GM12865 (cell line): ENCODE measurements around the gene LMBRD2.

ENCODE experiments used
- DNase-seq: peaks from one replicate; pipeline ENCODE4 v3.0.0; 2010; ENCODE audit warnings: low read depth
- H3K4me3 ChIP-seq: 2 replicates; pipeline ENCODE4 v1.5.1; 2011; ENCODE audit warnings: mild to moderate bottlenecking, low read depth, low read length, control low read depth
- TF ChIP-seq, protein P1 (sequence below): IDR thresholded peaks from 2 replicates; pipeline ENCODE4 v1.5.1; 2011; ENCODE audit warnings: low read length, control low read depth, low read depth, inconsistent platforms; ENCODE audit not compliant: insufficient read depth; ENCODE audit errors: missing control alignments

Gene LMBRD2

DNA sequence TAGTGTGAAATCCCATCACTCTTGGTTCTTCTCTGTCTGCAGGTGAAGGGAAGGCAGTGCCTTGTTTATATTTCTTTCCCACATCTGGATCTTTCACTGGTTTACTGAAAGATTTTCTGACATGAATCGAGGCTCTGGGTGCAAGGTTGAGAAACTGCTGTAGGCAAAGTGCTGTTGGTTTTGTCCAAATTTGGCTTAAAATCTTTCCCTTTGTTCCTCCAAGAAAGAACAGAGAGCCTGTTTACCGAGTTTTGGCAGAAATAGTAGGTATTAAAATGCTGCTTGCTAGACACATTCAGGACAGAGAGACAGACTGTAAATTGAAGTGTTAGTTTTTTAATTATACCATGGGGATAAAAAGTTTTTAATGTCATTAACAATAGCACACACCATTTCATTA lies 21.7 kb upstream of the LMBRD2 start:
- no peak overlapping the region for H3K4me3 ChIP-seq
- TF ChIP-seq, protein P1, sequence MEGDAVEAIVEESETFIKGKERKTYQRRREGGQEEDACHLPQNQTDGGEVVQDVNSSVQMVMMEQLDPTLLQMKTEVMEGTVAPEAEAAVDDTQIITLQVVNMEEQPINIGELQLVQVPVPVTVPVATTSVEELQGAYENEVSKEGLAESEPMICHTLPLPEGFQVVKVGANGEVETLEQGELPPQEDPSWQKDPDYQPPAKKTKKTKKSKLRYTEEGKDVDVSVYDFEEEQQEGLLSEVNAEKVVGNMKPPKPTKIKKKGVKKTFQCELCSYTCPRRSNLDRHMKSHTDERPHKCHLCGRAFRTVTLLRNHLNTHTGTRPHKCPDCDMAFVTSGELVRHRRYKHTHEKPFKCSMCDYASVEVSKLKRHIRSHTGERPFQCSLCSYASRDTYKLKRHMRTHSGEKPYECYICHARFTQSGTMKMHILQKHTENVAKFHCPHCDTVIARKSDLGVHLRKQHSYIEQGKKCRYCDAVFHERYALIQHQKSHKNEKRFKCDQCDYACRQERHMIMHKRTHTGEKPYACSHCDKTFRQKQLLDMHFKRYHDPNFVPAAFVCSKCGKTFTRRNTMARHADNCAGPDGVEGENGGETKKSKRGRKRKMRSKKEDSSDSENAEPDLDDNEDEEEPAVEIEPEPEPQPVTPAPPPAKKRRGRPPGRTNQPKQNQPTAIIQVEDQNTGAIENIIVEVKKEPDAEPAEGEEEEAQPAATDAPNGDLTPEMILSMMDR, result no peak
- DNase-seq, result no peak

DNA sequence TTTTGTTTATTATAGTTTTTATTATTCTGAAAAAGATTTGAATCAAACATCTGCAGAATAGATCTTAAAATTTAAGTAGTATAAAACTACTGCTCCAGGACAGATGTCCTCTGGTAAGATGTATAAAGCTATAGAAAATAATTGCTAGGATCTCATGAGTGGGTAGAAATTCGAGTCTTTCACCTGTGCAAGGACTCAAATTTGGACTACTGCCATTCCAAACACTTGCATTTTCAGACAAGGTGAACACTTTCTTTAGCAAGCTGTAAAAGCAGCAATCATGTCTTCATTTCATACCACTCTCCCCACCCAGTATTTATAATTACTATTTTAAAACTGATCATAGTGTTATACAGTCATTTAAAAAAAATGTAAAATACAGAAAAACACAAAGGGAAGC lies 20.9 kb upstream of the LMBRD2 start:
- H3K4me3 ChIP-seq, result no peak overlapping the region
- no peak for DNase-seq

DNA sequence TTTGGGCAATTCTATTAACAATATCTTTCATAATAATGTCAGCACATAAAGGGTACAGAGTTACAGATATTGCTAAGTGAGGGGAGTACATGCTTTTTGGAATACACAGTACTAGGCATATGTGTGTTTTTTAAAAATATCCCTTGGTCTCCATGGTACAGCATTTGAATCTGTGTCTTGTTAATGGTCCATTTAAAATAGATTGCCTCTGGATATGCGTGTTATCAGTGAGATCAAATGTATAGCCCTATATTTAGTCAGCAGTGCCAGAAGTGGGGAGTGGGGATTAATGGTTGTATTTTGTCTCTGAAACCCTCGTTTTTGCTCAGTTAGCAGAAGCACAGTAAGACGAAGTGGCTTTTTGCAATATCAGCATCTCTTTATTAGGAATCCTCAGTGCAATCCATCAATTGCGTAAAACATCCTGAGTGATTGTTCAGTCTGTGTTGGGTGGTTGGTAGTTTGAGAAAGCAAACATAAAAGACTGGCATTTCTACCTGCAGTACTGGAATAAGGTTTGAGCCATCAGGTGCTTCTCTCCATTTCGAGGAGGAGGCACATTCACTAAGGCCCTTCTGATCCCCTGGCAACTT lies 19.2 kb upstream of the LMBRD2 start:
- no peak overlapping the region for H3K4me3 ChIP-seq
- no peak for DNase-seq
- TF ChIP-seq, protein P1, result no peak

More for the DNA sequence above, 20.9 kb upstream of the LMBRD2 start:
- TF ChIP-seq, protein P1, result no peak

DNA sequence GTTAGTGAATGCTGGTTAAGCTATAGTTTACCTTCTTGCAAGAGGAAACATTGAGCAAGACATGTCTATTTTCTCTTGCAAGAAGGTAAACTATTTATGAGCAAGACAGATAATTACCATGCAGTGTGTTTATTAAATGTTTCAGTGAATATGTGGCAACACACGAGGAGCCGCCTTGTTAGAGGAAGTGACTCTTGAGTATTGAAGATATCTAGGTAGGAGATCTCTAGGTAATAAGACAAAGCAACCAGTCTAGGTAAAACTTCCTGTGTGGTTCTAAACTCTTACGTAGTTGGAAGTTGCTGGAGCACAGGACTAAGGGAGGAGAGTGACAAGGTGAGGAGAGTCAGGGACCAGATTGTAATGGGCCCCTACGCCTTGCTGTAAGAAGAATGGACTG lies 17.1 kb upstream of the LMBRD2 start:
- no peak overlapping the region for H3K4me3 ChIP-seq
- TF ChIP-seq, protein P1, result no peak
- DNase-seq, result no peak

DNA sequence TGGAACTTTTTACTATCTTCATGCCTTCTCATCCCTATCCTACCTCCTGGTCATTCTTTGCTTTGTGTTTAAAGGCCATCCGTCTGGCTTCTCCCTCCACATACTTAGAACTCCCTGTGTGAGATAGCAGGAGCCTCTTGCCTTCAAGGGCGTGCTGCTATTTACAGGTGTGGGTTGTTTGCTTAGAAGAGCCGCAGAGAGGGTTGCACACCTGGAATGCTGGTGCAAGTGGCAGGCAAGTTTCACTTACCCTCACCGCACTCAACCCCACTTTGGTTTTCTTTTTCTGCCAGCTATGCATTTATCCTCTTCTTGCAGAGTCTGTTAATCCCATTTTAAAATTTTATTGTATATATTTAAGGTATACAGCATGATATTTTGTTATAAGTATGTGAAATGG lies 12.8 kb upstream of the LMBRD2 start:
- no peak for DNase-seq
- TF ChIP-seq, protein P1, result no peak
- H3K4me3 ChIP-seq, result no peak overlapping the region

DNA sequence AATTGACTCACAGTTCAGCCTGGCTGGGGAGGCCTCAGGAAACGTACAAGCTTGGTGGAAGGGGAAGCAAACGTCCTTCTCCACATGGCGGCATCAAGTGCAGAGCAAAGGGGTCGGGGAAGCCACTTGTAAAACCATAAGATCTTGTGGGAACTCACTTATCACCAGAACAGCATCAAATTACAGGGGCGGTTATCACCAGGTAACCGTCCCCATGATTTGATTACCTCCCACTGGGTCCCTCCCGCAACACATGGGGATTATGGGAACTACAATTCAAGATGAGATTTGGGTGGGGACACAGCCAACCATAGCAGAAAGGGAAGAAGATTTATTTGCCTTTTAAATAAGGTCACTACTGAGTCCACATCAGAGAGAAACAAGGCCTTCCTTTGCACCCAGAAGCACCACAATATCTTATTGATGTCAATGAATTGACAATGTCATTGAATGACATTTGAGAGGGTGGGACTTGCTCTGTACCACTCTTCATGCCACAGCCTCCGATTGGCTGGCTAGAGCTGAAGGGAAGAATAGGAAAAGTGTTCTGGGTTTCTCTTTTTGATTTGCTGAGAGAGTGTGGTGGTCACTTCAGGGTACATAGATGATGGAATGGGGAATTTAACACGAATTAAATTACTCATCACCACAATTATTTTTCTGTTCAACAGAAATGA lies 11.3 kb upstream of the LMBRD2 start:
- DNase-seq, result no peak
- no peak overlapping the region for H3K4me3 ChIP-seq
- TF ChIP-seq, protein P1, result no peak

DNA sequence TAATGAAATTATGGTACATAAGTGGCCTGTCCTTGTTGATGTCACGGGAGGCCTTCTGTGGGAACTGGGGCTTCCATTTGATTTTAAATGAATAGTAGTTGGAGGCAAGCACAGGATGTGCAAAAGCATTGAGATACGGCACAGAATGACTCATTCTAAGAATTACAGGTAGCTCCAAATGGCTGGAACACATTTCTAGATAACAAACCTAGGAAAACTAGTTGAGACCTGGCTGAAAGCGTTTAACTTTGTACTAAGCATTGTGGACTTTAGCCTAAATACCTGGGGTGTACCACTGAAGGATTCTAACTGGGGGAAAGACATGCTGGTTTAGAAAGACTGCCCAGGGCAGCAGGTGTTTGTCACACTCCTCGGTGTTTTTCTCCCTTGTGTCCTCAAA lies 9.7 kb upstream of the LMBRD2 start:
- H3K4me3 ChIP-seq, result no peak overlapping the region
- TF ChIP-seq, protein P1, result no peak
- DNase-seq, result no peak
